OCI-LY7 (cell line): ENCODE measurements around the gene BIRC2. TPM values are rescaled to one million over a fixed set of nuclear protein-coding genes. Genes with fewer than 3 reads are reported as not detected.

Source experiments
- BruUV-seq: library from RNA; stranded (reverse); fragments of 400-500 nt; replicated peaks from 2 replicates; lab custom pipeline; 2021; lab: Mats Ljungman, UMichigan
- CTCF ChIA-PET: fragments of 300-600 bp; sonication (Branson Sonifier 250); formaldehyde crosslinking; loops from one replicate; lab custom pipeline; 2022; ENCODE audit warnings: antibody characterized with exemption; ENCODE audit not compliant: unreplicated experiment; lab: Charles Lee
- POLR2A ChIA-PET: fragments of 300-600 bp; sonication (Branson Sonifier 250); formaldehyde crosslinking; loops from one replicate; lab custom pipeline; 2022; ENCODE audit warnings: antibody characterized with exemption; lab: Charles Lee
- DNase-seq: peaks from one replicate; pipeline ENCODE4 v3.0.0-alpha.2; 2015; ENCODE audit warnings: low spot score
- H2AFZ ChIP-seq: fragments of 200-600 bp; sonication (generic), shearing (Covaris generic); 2 replicates; pipeline ENCODE4 v1.6.1; 2014; ENCODE audit warnings: mild to moderate bottlenecking, antibody characterized with exemption, low read length, moderate library complexity
- H3K27ac ChIP-seq: fragments of 200-600 bp; sonication (generic); 2 replicates; pipeline ENCODE4 v1.5.1; 2014; ENCODE audit warnings: mixed run types, low read depth, mild to moderate bottlenecking, moderate library complexity, low read length, inconsistent platforms; ENCODE audit not compliant: poor library complexity, severe bottlenecking
- H3K36me3 ChIP-seq: fragments of 200-600 bp; sonication (generic); 2 replicates; pipeline ENCODE4 v1.6.1; 2014; ENCODE audit warnings: mild to moderate bottlenecking, antibody characterized with exemption, low read length, moderate library complexity, mixed read lengths; ENCODE audit not compliant: insufficient read depth
- H3K4me1 ChIP-seq: fragments of 200-600 bp; sonication (generic); 2 replicates; pipeline ENCODE4 v1.5.1; 2014; ENCODE audit warnings: mild to moderate bottlenecking, low read length; ENCODE audit not compliant: insufficient read depth, poor library complexity, severe bottlenecking
- H3K4me2 ChIP-seq: fragments of 200-600 bp; sonication (generic); 2 replicates; pipeline ENCODE4 v1.6.1; 2014; ENCODE audit warnings: mild to moderate bottlenecking, low read length
- H3K4me3 ChIP-seq: fragments of 200-600 bp; sonication (generic); 2 replicates; pipeline ENCODE4 v1.5.1; 2014; ENCODE audit warnings: mild to moderate bottlenecking, low read depth, low read length; ENCODE audit not compliant: poor library complexity, severe bottlenecking
- H3K79me2 ChIP-seq: fragments of 200-600 bp; sonication (generic); 2 replicates; pipeline ENCODE4 v1.6.1; 2016; ENCODE audit warnings: low read depth, mild to moderate bottlenecking, low read length, moderate library complexity, mixed read lengths; ENCODE audit not compliant: insufficient read depth
- H3K9me2 ChIP-seq: fragments of 200-600 bp; sonication (generic); 2 replicates; pipeline ENCODE4 v1.6.1; 2016; ENCODE audit warnings: mild to moderate bottlenecking, low read length, mixed read lengths; ENCODE audit not compliant: insufficient read depth
- H3K9me3 ChIP-seq: fragments of 200-600 bp; sonication (generic); 2 replicates; pipeline ENCODE4 v1.6.1; 2014; ENCODE audit warnings: mild to moderate bottlenecking, mixed run types, low read length, mixed read lengths
- H4K20me1 ChIP-seq: fragments of 200-600 bp; sonication (generic); 2 replicates; pipeline ENCODE4 v1.6.1; 2014; ENCODE audit warnings: mild to moderate bottlenecking, antibody characterized with exemption, low read length, moderate library complexity, mixed read lengths; ENCODE audit not compliant: insufficient read depth
- EZH2phosphoT487 ChIP-seq: fragments of 200-600 bp; sonication (generic); IDR thresholded peaks from 2 replicates; pipeline ENCODE4 v1.6.1; 2018; ENCODE audit warnings: low read depth, borderline replicate concordance, mild to moderate bottlenecking, mixed run types, antibody characterized with exemption, low read length, moderate library complexity, mixed read lengths
- intact Hi-C: fragments of 100-400 bp; cut with micrococcal nuclease; formaldehyde crosslinking; loops from one replicate; pipeline ENCODE4 v1.10.0; 2022; ENCODE audit not compliant: unreplicated experiment
- total RNA-seq, 2 experiments: library from RNA; depleted of rRNA in 1 of 2; stranded (reverse); fragments of >200 nt in 1 of 2; shearing (Covaris generic) in 1 of 2; gene quantifications; 2 replicates each; pipeline ENCODE4 v1.2.3, GENCODE V29; 2014 to 2022
- TF ChIP-seq, protein P1 (sequence below): fragments of 200-600 bp; sonication (generic); conservative IDR thresholded peaks from 2 replicates; pipeline ENCODE4 v1.5.1; 2014; ENCODE audit warnings: mild to moderate bottlenecking, antibody characterized with exemption, low read length, moderate library complexity, mixed read lengths

BIRC2 gene
- total RNA-seq, 2 experiments from 2014 or later, result 36.1 to 38.0 TPM

DNA sequence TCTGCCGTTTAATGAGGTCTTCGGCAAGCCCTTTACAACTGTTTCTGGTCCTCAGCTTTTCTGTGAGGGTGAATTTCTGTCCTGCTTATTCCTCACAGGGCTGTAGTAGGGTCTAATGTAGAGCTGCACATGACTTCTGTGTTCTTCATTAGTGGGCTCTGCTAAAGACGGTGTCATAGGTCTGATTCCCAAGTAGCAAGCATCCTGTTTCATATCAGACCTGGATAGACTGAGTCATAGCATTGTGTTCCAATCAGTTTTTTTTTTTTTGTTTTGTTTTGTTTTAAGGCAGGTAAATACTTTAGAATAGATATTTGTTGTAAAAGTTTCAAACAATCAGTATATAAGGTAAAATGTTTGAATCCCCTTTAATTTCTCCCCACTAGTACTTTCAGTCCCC lies 35.4 kb downstream of the BIRC2 start:
- peaks cover 42% of the 10 kb centered on the region for H3K36me3 ChIP-seq
- no TSS peak for BruUV-seq

DNA sequence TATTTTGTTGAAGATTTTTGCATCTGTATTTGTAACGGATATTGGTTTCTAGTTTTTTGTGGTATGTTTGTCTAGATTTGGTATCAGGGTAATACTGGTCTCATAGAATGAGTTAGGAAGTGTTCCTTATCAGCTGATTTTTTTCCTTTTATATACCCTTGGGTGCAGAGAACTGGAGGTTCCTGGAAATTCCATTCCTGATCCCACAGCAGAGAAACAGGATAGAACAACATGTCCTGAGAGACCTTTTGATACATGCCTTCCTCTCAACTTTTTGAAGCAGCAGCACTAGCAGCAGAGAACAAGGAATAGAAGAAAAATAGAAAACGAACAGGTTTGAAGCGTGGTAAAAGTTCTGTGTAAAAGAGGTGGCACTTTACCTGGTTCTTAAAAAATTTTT lies 36.8 kb downstream of the BIRC2 start:
- Histone ChIP-seq H4K20me1 (no peaks in the 10 kb centered on the region), H3K4me1 (no peaks in the 10 kb centered on the region), H3K36me3 (peaks cover 42% of the 10 kb centered on the region), H3K27ac (no peak overlapping the region), H3K79me2 (no peaks in the 10 kb centered on the region), H3K4me2 (no peak overlapping the region), H3K4me3 (no peak overlapping the region), H3K9me2 (no peaks in the 10 kb centered on the region), H3K9me3 (no peaks in the 10 kb centered on the region), H2AFZ (no peak overlapping the region)
- BruUV-seq, result no TSS peak
- ChIA-PET POLR2A (interaction anchor here (0.5 to 0.8 kb wide), 3 partner anchors 10 to 43 kb away, joined by 3 to 4 read pairs (median 4); no protein-coding TSS in a partner anchor), CTCF (no interaction called here)
- intact Hi-C loops, result no loop called here
- no peak for DNase-seq
- TF ChIP-seq, protein P1, sequence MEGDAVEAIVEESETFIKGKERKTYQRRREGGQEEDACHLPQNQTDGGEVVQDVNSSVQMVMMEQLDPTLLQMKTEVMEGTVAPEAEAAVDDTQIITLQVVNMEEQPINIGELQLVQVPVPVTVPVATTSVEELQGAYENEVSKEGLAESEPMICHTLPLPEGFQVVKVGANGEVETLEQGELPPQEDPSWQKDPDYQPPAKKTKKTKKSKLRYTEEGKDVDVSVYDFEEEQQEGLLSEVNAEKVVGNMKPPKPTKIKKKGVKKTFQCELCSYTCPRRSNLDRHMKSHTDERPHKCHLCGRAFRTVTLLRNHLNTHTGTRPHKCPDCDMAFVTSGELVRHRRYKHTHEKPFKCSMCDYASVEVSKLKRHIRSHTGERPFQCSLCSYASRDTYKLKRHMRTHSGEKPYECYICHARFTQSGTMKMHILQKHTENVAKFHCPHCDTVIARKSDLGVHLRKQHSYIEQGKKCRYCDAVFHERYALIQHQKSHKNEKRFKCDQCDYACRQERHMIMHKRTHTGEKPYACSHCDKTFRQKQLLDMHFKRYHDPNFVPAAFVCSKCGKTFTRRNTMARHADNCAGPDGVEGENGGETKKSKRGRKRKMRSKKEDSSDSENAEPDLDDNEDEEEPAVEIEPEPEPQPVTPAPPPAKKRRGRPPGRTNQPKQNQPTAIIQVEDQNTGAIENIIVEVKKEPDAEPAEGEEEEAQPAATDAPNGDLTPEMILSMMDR, result no peak
- TF ChIP-seq EZH2phosphoT487, result no peak

More for the DNA sequence above, 35.4 kb downstream of the BIRC2 start:
- Histone ChIP-seq H3K79me2 (no peaks in the 10 kb centered on the region), H3K9me2 (no peaks in the 10 kb centered on the region), H3K4me2 (no peak overlapping the region), H2AFZ (no peak overlapping the region), H4K20me1 (no peaks in the 10 kb centered on the region), H3K27ac (no peak overlapping the region), H3K9me3 (no peaks in the 10 kb centered on the region), H3K4me1 (no peaks in the 10 kb centered on the region), H3K4me3 (no peak overlapping the region)
- TF ChIP-seq, protein P1, result no peak
- DNase-seq, result no peak
- POLR2A ChIA-PET, result interaction anchor here (0.6 kb wide), 2 partner anchors 36 to 116 kb away, joined by 3 read pairs; no protein-coding TSS in a partner anchor
- CTCF ChIA-PET, result interaction anchor here (1.0 kb wide), 1 partner anchor 8 kb away, joined by 3 read pairs; no protein-coding TSS in a partner anchor
- intact Hi-C loops, result no loop called here

DNA sequence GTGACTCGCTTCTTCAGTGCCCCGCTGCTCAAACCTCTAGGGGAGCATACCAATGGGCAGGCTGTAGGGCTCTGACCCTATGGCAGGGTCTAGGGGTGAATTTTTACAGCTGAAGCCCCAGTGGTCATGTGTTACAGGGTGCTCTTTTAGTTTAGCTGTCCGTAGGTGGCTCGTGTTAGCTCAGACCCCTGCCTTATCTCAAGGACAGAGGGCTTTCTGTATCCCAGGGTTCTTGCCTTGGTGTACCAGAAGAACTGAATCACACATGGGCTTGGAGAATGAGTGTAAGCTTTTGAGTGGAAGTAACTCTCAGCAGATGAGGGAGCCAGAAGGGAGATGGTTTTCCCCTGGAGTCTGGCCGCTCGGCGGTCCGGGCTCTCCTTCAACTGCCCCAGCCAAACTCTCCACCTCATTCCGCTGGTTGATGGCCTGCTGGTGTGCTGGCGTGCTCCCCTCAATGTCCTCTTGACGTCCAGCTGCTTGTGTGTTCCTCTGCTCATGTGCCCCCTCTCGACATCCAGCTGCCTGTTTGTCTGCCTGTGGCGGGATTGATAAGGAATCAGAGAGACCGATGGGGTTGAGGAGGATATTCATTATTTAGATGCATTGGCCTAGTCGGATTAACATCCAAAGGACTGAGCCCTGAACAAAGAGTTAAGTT lies 37.5 kb downstream of the BIRC2 start:
- TF ChIP-seq, protein P1, result no peak
- no peak for TF ChIP-seq EZH2phosphoT487
- intact Hi-C loops, result no loop called here
- no peak overlapping the region for H3K4me2 ChIP-seq
- peaks cover 42% of the 10 kb centered on the region for H3K36me3 ChIP-seq
- H3K4me1 ChIP-seq, result no peaks in the 10 kb centered on the region
- no peaks in the 10 kb centered on the region for H4K20me1 ChIP-seq
- H3K9me2 ChIP-seq, result no peaks in the 10 kb centered on the region
- no peaks in the 10 kb centered on the region for H3K79me2 ChIP-seq
- no peak overlapping the region for H2AFZ ChIP-seq
- ChIA-PET POLR2A (interaction anchor here (0.8 kb wide), 1 partner anchor 10 kb away, joined by 4 read pairs; no protein-coding TSS in a partner anchor), CTCF (no interaction called here)
- H3K27ac ChIP-seq, result no peak overlapping the region
- no peaks in the 10 kb centered on the region for H3K9me3 ChIP-seq
- H3K4me3 ChIP-seq, result no peak overlapping the region
- DNase-seq, result no peak
- no TSS peak for BruUV-seq
